ENCODE measurements around the gene XPO1.

GRCh38 chr2:61585383-61585782, 47.2 kb upstream of the XPO1 start:
- TF ChIP-seq EP300 (IDR thresholded peaks at IDR 0.05) (no peak), CTCF (IDR thresholded peaks at IDR 0.05) (no peak), POLR2AphosphoS5 (IDR thresholded peaks at IDR 0.05) (no peak)
